Psoas muscle (tissue), 8 donors: Measurements from ENCODE around the gene LRRC4C. TPM values are rescaled to one million over a fixed set of nuclear protein-coding genes. Genes with fewer than 3 reads are reported as not detected.

Source experiments
- ATAC-seq, 4 donors: fragments of 200-7000 bp; cut with Tn5 transposase; one replicate each; pipeline ENCODE4 v1.9.1; 2020; ENCODE audit warnings: moderate library complexity in 3 of 4, mild to moderate bottlenecking in 2 of 4
- DNase-seq, 2 donors: peaks; one replicate each; pipeline ENCODE4 v3.0.0-alpha.2; 2020
- H3K27ac ChIP-seq: fragments of 200-600 bp; one replicate; pipeline ENCODE4 v1.8.0; 2022
- H3K27me3 ChIP-seq, 3 donors: fragments of 200-600 bp in 1 of 3; one replicate each; pipeline versions ENCODE4 v1.6.1 to v1.8.0; 2013 to 2022; ENCODE audit warnings: low read length in 2 of 3, mild to moderate bottlenecking in 2 of 3, moderate library complexity in 1 of 3; ENCODE audit not compliant: insufficient read depth in 3 of 3
- H3K36me3 ChIP-seq, 2 donors: fragments of 200-600 bp in 1 of 2; one replicate each; pipeline versions ENCODE4 v1.6.1 to v1.8.0; 2013 to 2022; ENCODE audit warnings: low read depth in 1 of 2, mild to moderate bottlenecking in 1 of 2, moderate library complexity in 1 of 2; ENCODE audit not compliant: insufficient read depth in 1 of 2
- H3K4me1 ChIP-seq: fragments of 200-600 bp; one replicate; pipeline ENCODE4 v1.8.0; 2022
- H3K4me3 ChIP-seq: fragments of 200-600 bp; one replicate; pipeline ENCODE4 v1.8.0; 2022; ENCODE audit warnings: mild to moderate bottlenecking
- H3K9me3 ChIP-seq: fragments of 200-600 bp; one replicate; pipeline ENCODE4 v1.8.0; 2022
- WGBS, 3 donors: extraction: QIAGEN DNeasy Blood & Tissue Kit; methylation state at CpG; one replicate each; pipeline versions ENCODE4 v1.1.6 to v1.1.7; 2013; 5-methylcytosine and 5-hydroxymethylcytosine counted together
- intact Hi-C, 2 donors: fragments of 100-400 bp; cut with DNase I; formaldehyde crosslinking; loops; one replicate each; pipeline versions ENCODE4 v1.11.0 to v1.14.2; 2022
- polyA plus RNA-seq, 3 donors: library from polyadenylated mRNA; stranded (reverse); fragments of 200-250 nt; gene quantifications; one replicate each; pipeline ENCODE4 v1.2.3, GENCODE V29; 2013
- total RNA-seq, 4 donors: library from RNA; stranded (reverse); fragmentation: NEBNext Ultra II Directional in 2 of 4; extraction: Animal tissue kit (Norgen Biotek cat#: 25700) in 2 of 4; gene quantifications; one replicate each; pipeline versions ENCODE4 v1.2.1 to v1.2.4, GENCODE V29; 2021 to 2023
- TF ChIP-seq, protein P1 (sequence below): fragments of 200-600 bp; IDR thresholded peaks from one replicate; pipeline ENCODE4 v1.8.0; 2022; ENCODE audit warnings: antibody characterized with exemption
- donor health status: healthy with polysubstance abuse.
- donor health status: DM: no; HTN: no; CAD: no; lungs with moderate emphysema.
- donor health status: Bipolar disorder and iron deficiency.
- donor health status: healthy.
- donor health status: DM: yes; HTN: yes; CAD: no.
- donor health status: DM: no; HTN: no; CAD: no.
- donor health status: DM: no; HTN: no; CAD: no.
- donor health status: DM: yes; HTN: yes; CAD: no.

The LRRC4C gene
- total and polyA plus RNA-seq, 7 donors: 0.04 to 0.34 (median 0.12) TPM; not detected in 1

DNA sequence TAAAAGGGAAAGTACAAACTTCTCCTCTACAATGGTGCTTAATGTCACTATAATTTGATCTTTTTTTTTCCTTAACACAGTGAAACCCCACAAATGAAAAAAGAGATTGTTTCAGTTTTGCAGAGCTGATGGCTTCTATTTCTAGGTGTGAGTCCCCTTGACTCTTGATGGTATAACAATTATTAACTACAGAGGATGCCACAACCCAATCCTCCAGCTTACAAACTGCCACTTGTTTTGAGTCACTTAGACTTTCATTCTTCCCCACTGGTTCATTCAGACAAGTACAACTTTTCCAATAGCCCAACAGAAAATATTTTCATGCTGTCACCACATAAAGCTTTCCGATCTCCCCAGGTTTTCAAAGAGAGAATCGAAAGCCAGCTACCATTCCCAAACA lies 812.2 kb downstream of the LRRC4C start:
- 81 to 90% (median 85%) methylated on average over 2 of the region's 2 CpGs for WGBS, 3 donors

DNA sequence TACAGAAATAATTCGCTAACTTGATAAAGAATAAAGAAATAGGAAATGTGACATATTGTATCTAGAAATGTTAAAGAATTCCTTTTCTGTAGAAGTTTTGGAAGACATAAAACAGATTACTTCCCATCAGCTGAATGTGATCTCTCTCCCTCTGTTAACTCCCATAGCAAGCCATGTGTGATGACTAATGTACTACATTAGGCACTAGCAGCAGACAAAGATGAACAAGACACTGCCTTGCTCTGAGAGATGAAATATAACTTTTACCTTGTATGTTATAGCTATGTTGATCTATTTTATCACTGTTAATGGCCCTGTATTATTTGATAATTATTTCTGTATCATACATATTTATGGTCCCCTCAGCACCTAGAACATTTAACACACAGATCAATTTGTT lies 817.2 kb downstream of the LRRC4C start:
- ATAC-seq: no peak

More for the DNA sequence above, 812.2 kb downstream of the LRRC4C start:
- intact Hi-C loops: no loop called here
- Histone ChIP-seq H3K4me3 (no peak overlapping the region), H3K27me3 (no peaks in the 10 kb centered on the region), H3K36me3 (no peaks in the 10 kb centered on the region), H3K9me3 (peaks cover 6% of the 10 kb centered on the region), H3K4me1 (no peaks in the 10 kb centered on the region), H3K27ac (no peak overlapping the region)
- ATAC-seq (no peak), DNase-seq (no peak)
- TF ChIP-seq, protein P1, sequence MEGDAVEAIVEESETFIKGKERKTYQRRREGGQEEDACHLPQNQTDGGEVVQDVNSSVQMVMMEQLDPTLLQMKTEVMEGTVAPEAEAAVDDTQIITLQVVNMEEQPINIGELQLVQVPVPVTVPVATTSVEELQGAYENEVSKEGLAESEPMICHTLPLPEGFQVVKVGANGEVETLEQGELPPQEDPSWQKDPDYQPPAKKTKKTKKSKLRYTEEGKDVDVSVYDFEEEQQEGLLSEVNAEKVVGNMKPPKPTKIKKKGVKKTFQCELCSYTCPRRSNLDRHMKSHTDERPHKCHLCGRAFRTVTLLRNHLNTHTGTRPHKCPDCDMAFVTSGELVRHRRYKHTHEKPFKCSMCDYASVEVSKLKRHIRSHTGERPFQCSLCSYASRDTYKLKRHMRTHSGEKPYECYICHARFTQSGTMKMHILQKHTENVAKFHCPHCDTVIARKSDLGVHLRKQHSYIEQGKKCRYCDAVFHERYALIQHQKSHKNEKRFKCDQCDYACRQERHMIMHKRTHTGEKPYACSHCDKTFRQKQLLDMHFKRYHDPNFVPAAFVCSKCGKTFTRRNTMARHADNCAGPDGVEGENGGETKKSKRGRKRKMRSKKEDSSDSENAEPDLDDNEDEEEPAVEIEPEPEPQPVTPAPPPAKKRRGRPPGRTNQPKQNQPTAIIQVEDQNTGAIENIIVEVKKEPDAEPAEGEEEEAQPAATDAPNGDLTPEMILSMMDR: no peak

DNA sequence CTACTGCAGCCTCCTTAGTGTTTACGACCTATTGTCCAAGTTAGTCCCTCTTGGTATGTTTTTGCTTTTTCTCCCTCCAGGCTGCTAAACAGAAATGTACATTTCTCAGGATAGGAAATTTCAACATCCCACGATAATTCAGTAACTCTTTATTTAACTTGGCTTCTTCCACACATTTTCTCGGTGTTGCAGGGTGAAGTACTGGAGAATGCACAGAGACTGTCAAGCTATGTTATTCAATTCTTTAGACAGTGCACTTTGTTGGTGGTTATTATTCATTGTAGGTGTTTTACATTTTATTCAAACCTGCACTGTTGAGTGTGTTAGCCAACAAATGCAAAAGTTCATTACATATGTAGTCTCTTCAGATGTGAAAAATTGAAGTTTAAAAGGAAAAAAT lies 839.8 kb downstream of the LRRC4C start:
- Histone ChIP-seq H3K4me3 (no peak overlapping the region), H3K9me3 (no peaks in the 10 kb centered on the region), H3K27me3 (no peaks in the 10 kb centered on the region), H3K27ac (no peak overlapping the region), H3K36me3 (no peaks in the 10 kb centered on the region), H3K4me1 (no peaks in the 10 kb centered on the region)
- TF ChIP-seq, protein P1: no peak
- 67 to 79% (median 73%) methylated on average over 3 of the region's 3 CpGs for WGBS, 3 donors
- no peak for DNase-seq
- intact Hi-C loops: no loop called here
- no peak for ATAC-seq

More for the DNA sequence above, 817.2 kb downstream of the LRRC4C start:
- Histone ChIP-seq H3K27me3 (no peaks in the 10 kb centered on the region), H3K4me1 (no peaks in the 10 kb centered on the region), H3K9me3 (no peaks in the 10 kb centered on the region), H3K36me3 (no peaks in the 10 kb centered on the region), H3K4me3 (no peak overlapping the region), H3K27ac (no peak overlapping the region)
- intact Hi-C loops: no loop called here
- no peak for DNase-seq
- TF ChIP-seq, protein P1: no peak
- WGBS, 3 donors: 62 to 88% (median 80%) methylated on average over 1 of the region's 1 CpG

DNA sequence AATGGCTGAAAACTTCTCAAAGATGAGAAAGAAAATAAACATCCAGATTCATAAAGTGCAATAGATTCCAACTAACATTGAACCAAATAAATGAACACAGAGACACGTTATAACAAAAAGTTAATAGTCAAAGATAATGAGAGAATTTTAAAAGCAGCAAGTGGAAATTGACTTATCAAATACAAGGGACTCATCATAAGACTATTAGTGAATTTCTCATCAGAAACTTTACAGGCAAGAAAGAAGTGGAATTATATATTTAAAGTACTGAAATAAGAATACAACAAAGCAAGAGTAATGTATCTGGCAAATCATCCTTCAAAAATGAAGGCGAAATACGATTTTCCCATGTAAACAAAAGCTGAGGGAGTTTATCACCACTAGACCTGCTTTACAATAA lies 852.7 kb downstream of the LRRC4C start:
- Histone ChIP-seq H3K4me3 (no peak overlapping the region), H3K9me3 (peaks cover 23% of the 10 kb centered on the region)

More for the DNA sequence above, 852.7 kb downstream of the LRRC4C start:
- no peaks in the 10 kb centered on the region for H3K4me1 ChIP-seq
- DNase-seq (no peak), ATAC-seq (no peak)
- no peaks in the 10 kb centered on the region for H3K27me3 ChIP-seq
- intact Hi-C loops: no loop called here
- H3K27ac ChIP-seq: no peak overlapping the region
- H3K36me3 ChIP-seq: no peaks in the 10 kb centered on the region
- TF ChIP-seq, protein P1: no peak
- WGBS, 3 donors: 79 to 86% (median 84%) methylated on average over 3 of the region's 3 CpGs
